Tibial nerve (tissue), 4 donors: Measurements from ENCODE around the gene NID2.

Experiments used
- CTCF ChIP-seq, 5 experiments: fragments of 200-600 bp in 3 of 5; fragments of 450-650 bp in 2 of 5; sonication (generic) in 3 of 5; IDR thresholded peaks; one replicate each; pipeline ENCODE4 v1.5.1; 2016 to 2019; ENCODE audit warnings: antibody characterized with exemption in 5 of 5, mild to moderate bottlenecking in 3 of 5, moderate library complexity in 2 of 5
- EP300 ChIP-seq, 2 donors: sonication (generic); formaldehyde crosslinking; IDR thresholded peaks; one replicate each; pipeline ENCODE4 v1.6.1; 2017; ENCODE audit warnings: antibody characterized with exemption in 2 of 2, mild to moderate bottlenecking in 1 of 2
- POLR2A ChIP-seq, 2 donors: fragments of 450-650 bp; IDR thresholded peaks; one replicate each; pipeline ENCODE4 v1.6.1; 2017; ENCODE audit warnings: antibody characterized with exemption in 2 of 2, mild to moderate bottlenecking in 2 of 2, moderate library complexity in 2 of 2

GRCh38 chr14:52029881-52030280 lies 39.0 kb downstream of the NID2 start:
- TF ChIP-seq POLR2A (IDR thresholded peaks at IDR 0.05) (no peak), CTCF (IDR thresholded peaks at IDR 0.05) (no peak), EP300 (IDR thresholded peaks at IDR 0.05) (no peak)
